GM12878 (cell line): Measurements from ENCODE around the gene ACHE.
"Not testable (repeated sequence)": the region's sequence is repeated elsewhere in the genome, so short reads cannot be mapped to it uniquely, and the experiment has no call there.

Experiments used
- BACH1 ChIP-seq: fragments of 450-650 bp; IDR thresholded peaks from 2 replicates; pipeline ENCODE4 v1.6.1; 2017; ENCODE audit warnings: mild to moderate bottlenecking, borderline replicate concordance
- EGR1 ChIP-seq, 2 experiments: IDR thresholded peaks; 1 replicate in 1 of 2; 2 replicates in 1 of 2; pipeline ENCODE4 v1.6.1; 2011 to 2012; ENCODE audit warnings: low read depth in 2 of 2, low read length in 2 of 2, borderline replicate concordance in 1 of 2, mild to moderate bottlenecking in 1 of 2, moderate library complexity in 1 of 2
- FOS ChIP-seq: IDR thresholded peaks from 3 replicates; pipeline ENCODE4 v1.6.1; 2011; ENCODE audit warnings: borderline replicate concordance; ENCODE audit not compliant: insufficient read length; ENCODE audit errors: extremely low read depth
- MXI1 ChIP-seq: fragments of 150-350 bp; IDR thresholded peaks from 2 replicates; pipeline ENCODE4 v1.6.1; 2011; ENCODE audit warnings: low read depth, mild to moderate bottlenecking, inconsistent platforms, low read length, improper control_type of control experiment
- RAD21 ChIP-seq: IDR thresholded peaks from 2 replicates; pipeline ENCODE4 v1.6.1; 2011; ENCODE audit warnings: mild to moderate bottlenecking, low read depth, low read length, moderate library complexity; ENCODE audit not compliant: insufficient read depth
- RAD51 ChIP-seq: fragments of 450-650 bp; IDR thresholded peaks from 2 replicates; pipeline ENCODE4 v1.6.1; 2016; ENCODE audit warnings: moderate library complexity, mild to moderate bottlenecking, inconsistent platforms
- RB1 ChIP-seq: fragments of 450-650 bp; formaldehyde crosslinking; IDR thresholded peaks from 2 replicates; pipeline ENCODE4 v1.6.1; 2017; ENCODE audit warnings: mild to moderate bottlenecking, borderline replicate concordance
- TF ChIP-seq, protein P1 (sequence below), 3 experiments: IDR thresholded peaks in 2 of 3; conservative IDR thresholded peaks in 1 of 3; 2 replicates each; pipeline ENCODE4 v1.5.1; 2011; ENCODE audit warnings: low read depth in 3 of 3, low read length in 3 of 3, mild to moderate bottlenecking in 3 of 3, control low read depth in 2 of 3, moderate library complexity in 2 of 3, inconsistent platforms in 1 of 3, mixed read lengths in 1 of 3; ENCODE audit not compliant: control insufficient read depth in 2 of 3, insufficient read depth in 1 of 3; ENCODE audit errors: extremely low read depth in 1 of 3

DNA sequence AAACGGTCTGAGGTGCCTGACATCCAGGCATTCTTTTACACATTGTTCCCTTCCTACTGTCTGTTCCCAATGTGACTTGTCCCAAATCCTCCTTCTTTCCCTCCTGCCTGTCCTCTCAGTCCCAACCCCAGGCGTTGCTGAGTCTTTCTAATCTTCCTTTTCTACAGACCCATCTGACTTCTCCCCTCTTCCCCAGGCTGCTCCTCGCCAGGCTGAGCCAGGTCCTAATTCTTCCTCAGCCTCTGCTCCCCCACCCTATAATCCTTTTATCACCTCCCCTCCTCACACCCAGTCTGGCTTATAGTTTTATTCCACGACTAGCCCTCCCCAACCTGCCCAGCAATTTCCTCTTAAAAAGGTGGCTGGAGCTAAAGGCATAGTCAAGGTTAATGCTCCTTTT, 27.9 kb upstream of the ACHE start:
- TF ChIP-seq BACH1; EGR1 (IDR thresholded peaks at IDR 0.05; ENCODE audit: borderline replicate concordance in 1 of 2, low read depth in 2 of 2, low read length in 2 of 2); RB1; RAD51; RAD21; MXI1; FOS: not testable (repeated sequence)
- TF ChIP-seq, protein P1, sequence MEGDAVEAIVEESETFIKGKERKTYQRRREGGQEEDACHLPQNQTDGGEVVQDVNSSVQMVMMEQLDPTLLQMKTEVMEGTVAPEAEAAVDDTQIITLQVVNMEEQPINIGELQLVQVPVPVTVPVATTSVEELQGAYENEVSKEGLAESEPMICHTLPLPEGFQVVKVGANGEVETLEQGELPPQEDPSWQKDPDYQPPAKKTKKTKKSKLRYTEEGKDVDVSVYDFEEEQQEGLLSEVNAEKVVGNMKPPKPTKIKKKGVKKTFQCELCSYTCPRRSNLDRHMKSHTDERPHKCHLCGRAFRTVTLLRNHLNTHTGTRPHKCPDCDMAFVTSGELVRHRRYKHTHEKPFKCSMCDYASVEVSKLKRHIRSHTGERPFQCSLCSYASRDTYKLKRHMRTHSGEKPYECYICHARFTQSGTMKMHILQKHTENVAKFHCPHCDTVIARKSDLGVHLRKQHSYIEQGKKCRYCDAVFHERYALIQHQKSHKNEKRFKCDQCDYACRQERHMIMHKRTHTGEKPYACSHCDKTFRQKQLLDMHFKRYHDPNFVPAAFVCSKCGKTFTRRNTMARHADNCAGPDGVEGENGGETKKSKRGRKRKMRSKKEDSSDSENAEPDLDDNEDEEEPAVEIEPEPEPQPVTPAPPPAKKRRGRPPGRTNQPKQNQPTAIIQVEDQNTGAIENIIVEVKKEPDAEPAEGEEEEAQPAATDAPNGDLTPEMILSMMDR (IDR thresholded peaks at IDR 0.05 in 2 of 3, conservative IDR thresholded peaks at IDR 0.05 in 1 of 3; ENCODE audit: control insufficient read depth in 2 of 3, extremely low read depth in 1 of 3, insufficient read depth in 1 of 3, low read depth in 3 of 3, low read length in 3 of 3) = not testable (repeated sequence)
